Activated CD8-positive, alpha-beta memory T cell treated with anti-CD3 and anti-CD28 coated beads, Interleukin-2, amount 50 U/mL, for 48 hours (primary cell): ENCODE data around the gene TBC1D22A.
"Not testable (repeated sequence)": the region's sequence is repeated elsewhere in the genome, so short reads cannot be mapped to it uniquely, and the experiment has no call there.

ENCODE experiments used
- DNase-seq: peaks from one replicate; pipeline ENCODE4 v3.0.0-alpha.2; 2020

TBC1D22A gene

DNA sequence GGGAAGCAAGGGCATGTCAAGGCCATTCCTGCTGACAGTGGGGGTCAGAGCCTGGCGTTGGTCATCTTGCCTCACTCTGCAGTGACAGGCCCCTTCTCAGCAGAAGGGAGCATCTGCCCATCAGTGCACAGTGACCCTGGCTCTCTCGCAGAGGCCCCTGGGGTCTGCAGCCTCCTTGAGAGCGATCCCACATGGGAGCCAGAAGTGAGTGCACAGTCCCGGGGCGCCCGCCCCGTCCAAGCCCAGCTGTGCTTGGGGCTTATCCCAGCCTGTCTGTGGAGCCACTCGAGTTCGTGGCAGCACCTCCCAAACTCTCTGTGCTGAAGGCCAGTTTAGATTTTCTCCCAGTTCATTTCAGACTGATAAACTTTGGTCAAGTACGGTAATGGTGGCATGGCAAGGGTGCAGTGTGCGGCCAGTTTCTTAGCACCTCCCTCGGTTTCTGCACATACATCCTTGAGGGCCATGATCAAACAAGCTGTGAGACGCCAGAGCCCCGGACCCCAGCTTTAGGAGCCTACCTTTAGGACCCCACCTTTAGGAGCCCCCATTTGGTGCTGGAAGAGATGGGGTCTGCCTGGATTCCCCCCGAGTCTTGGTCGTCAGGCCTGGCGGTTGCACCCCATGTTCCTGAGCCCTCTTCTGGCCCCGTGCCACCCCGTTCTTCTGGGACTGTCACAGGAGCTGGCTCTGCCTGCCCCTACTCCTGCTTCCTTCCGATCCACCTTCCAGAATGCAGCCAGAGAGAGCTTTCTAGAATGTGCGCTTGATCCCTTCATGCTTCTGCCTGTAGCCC is 369.4 kb downstream of the TBC1D22A start:
- DNase-seq, result no peak

DNA sequence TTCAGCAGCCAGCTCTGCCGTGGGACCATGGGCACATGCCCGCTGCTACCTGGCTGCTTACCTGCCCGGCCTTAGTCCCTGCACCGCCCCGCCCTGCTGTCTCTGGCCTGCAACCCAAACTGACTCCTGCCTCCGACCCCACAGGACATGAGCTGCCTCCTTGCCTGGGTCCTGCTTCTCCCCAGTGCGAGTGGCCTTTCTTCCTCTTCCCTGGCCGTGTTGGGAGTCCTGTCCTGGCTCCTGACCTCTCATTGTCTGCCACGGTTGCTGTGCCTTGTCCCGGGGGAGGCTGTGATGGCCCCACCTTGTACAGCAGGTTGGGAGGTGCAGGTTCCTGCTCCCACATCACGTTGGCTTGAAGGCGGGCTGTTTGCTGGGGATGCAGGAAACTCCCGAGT is 370.0 kb downstream of the TBC1D22A start:
- no peak for DNase-seq

DNA sequence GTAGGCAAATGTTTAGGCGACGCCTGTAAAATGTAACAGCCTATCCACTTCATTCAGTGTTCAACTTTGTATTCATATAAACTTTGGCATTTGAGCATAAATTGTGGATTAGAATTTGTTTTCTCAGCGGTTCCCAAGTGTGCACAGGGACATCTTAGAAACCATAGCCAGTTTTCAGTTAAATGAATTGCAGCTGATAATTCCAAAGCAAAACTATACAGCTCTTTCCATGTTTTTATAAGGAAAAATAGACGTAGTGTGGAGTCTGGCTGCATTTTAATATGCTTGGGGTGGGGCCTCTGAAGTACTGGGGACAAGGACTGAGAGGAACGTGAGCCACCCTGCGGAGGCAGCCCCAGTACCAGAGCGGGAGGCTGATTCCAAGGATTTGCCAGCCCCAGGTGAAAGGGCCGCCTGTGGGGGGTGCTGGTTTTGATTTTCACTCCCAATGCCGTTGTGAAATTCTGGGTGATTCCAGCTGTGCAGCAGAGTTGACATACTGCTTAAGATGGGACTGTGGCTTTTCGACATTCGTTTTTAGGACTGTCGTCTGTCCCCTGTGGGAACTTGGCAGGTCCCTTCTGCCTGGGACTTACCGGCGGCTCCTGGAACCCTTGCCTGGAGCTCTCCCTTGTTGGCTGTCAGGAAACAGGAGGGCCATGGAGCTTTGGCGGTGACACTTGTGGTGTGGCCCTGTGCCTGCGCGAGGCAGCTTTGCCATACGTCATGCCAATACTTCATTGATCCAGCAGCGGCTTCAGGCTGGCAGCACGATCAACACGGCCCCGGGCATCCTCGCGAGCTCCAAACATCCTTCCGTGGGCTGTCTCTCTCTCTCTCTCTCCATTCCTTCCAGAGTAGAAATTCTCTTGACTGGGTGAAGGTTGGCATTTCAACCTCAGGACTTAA is 370.9 kb downstream of the TBC1D22A start:
- no peak for DNase-seq

DNA sequence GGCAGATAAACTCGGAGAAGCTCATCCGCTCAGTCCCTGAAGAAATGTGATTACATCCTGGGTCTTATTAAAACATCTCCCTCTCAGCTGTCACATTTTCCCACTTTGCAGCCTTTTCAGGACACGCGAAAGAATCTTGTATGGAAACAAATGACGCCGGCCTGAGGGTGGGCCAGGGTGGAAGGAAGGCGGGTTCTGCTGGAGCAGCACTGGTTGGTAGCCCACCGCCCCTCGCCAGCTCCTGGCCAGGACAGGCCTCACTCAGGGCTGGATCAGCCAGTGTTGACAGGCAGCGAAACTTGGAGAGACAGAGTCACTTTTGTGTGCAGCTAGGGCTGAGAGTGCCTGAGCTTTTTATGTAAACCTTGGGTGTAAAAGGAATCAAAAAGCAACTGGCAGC is 371.8 kb downstream of the TBC1D22A start:
- DNase-seq, result no peak

DNA sequence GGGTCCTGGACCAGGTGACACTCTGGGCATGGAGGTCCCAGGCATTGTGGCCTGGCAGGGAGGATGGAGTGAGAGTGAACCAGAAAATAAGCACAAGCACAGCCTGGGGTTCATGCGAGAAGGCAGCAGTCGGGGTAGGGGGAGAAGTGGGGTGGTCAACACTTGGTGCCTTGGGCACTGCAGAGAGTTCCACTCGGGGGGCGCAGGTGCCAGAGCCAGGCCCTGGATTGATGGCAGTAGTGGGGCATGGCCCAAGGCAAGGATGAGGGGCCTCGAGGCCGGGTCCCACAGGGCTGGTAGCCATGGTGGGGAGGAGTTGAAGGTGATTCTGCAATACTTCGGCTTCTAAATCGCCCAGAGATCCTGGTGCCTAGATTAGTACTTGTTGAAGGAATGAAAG is 372.9 kb downstream of the TBC1D22A start:
- no peak for DNase-seq

DNA sequence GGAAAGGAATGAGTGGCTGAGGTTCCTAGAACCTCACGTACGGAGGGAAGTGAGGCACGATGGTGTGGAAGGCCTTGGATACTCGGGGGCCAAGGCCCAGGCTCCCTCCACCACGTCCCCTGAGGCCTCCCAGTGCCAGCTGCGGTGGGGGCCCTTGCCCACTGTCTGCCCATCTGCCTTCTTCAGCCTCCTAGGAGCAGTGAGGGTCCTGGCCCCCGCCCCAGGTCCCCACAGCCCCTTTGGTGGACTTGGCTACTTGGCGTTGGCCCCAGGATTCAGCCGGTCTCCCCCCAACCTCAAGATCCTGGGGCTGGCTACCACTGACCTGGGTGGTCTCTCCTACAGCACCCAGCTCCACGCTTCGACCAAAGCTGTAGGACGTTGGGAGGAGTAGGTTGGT is 373.6 kb downstream of the TBC1D22A start:
- DNase-seq, result no peak

DNA sequence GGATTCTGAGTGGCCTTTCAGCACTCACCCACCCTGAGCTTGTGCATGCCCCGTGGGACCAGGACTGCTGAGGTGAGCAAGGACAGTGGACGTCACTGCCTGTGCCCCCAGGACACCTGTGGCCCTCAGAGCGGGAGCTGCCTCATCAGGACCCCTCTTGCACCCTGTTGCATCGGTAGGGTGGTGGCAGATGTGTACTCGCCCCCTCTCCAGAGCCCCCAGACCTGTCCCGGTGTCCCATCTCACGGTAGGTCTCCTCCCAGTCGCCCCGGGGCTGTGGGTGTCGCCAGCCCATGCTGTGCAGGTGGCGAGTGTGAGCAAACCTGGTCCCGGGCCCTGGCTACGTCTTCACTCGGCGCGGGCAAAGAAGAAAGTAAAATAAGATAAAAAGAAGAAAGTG is 374.2 kb downstream of the TBC1D22A start:
- DNase-seq, result no peak

DNA sequence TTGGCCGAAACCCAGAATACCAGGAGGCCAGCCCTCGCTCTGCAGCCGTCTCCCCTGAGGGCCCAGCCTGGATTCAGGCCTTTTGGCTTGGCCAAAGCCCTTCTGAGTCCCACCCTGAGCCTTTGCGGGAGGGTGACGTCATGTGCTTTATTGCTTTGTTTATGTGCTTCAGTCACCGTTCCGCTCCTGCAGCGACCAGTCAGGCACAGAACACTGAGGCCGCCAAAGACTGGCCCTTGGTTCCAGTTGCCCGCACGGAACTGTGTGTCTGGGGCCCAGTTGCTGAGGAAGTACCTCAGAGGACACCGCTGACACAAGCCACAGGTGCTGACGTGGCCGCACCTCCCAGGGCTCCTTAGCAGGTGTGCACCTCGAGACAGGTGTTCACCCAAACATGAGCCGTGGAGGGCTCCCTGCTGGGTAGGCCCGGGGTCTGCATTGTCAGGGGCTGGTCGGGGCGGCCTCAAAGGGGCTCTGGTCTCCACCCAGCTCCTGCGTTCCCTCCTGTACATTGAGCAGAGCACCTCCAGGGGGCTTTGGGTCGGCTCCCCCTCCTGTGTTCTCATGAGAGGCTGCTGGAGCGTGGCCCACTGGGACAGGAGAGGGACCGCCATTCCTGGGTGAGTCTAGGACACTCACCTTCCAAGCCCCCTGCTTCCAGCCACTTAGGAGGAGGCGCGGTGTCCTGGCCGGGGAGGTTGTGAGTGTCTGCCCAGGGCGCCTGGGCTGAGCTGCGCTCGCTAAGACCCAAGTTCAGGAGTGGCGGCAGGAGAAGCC is 376.8 kb downstream of the TBC1D22A start:
- DNase-seq, result no peak

DNA sequence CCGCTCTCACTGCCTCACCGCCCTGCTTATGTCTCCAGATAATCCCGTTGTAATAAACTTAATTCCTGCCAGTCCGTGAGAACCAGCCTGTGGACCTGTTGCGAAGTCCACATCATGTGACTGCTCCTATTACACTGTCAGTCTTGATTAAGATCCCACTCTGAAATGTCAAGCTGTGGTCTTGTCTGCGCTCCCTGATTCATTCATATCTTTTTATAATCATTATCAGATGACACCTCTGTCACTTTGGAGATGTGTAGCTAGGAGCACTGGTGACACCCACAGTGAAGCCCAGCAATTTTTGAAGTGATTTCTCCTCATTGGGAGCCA is 377.3 kb downstream of the TBC1D22A start:
- DNase-seq, result no peak

DNA sequence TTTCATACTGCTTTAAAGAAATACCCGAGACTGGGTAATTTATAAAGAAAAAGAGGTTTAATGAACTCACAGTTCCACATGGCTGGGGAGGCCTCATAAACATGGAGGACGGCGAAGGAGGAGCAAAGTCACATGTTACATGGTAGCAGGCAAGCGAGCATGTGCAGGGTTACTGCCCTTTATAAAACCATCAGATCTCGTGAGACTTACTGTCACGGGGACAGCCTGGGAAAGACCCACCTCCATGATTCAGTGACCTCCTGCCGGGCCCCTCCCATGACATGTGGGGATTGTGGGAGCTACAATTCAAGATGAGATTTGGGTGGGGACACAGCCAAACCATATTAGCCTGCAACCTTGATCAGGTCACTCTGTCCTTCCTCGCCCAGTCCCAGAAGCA is 378.5 kb downstream of the TBC1D22A start:
- not testable (repeated sequence) for DNase-seq

DNA sequence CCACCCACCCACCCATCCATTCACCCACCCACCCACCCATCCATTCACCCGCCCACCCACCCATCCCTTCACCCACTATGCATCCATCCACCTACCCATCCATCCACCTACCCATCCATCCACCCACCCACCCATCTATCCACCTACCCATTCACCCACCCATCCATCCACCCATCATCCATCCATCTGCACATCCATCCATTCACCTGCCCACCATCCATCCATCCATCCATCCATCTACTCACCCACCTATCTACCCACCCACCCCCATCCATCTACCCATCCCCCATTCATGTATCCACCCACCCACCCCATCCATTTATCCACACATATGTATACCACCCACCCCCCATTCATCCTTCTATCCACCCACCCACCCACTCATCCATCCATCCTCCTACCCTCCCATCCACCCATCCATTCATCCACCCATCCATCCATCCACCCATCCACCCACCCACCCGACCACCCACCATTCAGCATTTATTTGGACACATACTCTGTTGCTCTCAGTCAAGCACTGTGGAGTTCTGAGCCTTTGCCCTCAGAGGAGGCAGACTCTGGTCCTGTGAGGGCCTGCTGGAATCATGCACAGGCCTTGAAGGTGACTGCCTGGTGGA is 380.1 kb downstream of the TBC1D22A start:
- DNase-seq, result no peak

DNA sequence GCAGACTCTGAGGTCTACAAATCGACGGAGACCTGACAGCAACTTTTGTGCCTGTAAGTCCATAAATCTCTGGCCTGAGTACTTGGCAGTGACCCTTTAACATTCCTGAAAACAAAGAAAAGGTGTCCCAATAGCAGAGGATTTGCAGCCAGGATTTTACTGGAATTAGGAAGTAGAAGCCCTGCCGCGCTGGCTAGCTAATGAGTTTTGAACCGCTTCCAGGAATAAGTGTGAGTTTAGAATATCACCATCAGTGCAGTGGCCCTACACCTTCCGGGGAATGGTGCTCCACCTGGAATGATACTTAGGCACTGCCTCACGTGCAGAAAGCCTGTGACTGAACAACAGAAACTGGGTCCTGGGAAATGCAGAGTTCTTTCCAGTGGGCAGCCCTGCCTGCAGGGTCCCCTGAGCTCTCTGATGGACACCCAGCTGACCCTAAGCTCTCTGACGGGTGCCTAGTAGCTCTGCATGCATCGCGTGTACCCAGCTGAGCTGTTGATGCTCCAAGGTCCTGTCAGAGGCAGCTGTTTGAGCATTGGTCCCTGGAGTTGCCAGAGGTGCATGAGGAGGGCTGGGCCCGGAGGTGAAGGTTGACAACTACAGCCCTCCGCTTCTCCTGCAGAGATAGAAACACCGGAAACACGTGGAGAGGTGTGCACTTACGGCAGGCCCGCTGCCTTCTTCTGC is 380.9 kb downstream of the TBC1D22A start:
- DNase-seq, result no peak

DNA sequence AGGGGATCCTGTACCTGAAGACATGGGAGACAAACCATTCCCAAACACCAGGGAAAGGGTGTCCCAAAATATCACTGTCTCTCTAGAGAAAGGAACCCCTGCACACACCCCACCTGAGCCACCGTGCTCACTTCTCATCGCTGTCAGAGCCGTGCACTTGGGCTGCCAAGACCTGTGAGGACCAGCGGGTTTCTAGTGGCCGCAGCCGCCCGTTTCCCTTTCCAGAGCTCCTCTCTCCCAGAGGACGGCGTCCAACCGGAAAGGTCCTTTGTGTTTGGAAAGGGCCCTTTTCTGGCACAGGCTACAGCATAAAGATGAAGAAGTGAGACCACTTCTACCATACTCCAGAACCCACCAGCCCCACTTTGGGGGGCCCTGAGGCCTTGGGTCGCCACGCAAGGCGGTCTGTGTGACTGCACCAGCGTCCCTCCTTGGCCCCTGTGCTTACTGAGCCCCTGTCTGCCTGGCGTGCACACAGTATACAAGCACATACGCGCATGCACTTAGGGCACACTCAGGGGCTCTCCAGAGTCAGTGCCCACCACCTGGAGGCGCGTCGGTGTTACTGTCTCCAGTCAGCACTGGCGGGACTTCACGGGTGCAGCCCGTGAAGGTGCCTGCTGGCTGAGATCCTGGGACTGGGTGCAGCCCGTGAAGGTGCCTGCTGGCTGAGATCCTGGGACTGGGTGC is 381.8 kb downstream of the TBC1D22A start:
- DNase-seq, result no peak

DNA sequence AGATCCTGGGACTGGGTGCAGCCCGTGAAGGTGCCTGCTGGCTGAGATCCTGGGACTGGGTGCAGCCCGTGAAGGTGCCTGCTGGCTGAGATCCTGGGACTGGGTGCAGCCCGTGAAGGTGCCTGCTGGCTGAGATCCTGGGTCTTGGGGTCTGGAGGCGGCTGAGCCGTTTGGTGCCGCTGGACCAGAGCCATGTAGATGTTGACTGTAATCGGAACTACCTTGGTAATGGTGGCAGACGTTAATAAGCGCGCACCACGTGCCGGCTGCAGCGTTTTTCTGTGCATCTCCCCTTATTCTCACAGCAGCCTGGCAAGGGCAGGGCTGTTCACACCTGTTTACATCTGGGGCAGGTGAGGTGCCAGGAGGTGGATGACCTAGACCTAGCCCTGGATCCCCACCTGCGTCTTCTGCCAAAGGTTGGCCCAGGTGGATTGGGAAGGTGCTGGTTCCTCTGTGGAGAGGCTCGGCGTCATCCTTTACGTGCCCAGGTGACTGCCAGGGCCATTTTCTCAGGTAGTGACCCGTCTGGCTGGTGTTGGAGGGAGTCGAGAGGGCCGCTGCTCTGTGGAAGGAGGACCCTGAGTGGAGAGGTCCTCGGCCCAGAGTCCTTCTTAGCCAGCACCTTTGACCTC is 382.5 kb downstream of the TBC1D22A start:
- no peak for DNase-seq

DNA sequence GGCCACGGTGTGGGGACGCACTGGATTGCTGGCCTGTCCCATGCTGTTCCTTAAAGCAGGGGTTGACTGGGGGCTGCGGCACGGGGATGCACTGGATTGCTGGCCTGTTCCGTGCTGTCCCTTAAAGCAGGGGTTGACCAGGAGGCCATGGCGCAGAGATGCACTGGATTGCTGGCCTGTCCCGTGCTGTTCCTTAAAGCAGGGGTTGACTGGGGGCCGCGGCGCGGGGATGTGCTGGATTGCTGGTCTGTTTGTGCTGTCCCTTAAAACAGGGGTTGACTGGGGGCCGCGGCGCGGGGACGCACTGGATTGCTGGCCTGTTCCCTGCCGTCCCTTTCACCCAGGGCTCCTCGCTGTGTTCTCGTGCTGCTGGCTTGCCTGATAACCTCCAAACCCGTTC is 383.4 kb downstream of the TBC1D22A start:
- DNase-seq, result no peak

DNA sequence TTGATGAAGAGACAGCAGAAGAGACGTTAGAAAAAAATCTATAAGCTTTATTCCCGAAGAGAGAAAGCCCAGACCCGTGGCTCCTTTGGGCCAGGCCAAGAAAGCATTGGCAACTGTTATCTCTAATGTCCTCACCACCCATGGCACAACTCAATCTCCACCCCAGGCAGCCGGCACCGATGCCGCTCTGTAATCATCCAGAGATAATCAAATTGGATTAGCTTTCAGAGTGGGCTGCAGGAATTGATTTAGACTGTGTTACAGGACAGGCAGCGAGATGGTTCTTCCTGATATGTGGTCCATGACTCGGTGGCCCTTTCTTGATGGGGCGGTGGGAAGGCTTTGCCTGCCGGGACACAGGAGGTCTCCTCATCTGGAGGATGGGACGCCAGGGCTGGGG is 383.9 kb downstream of the TBC1D22A start:
- DNase-seq, result no peak

DNA sequence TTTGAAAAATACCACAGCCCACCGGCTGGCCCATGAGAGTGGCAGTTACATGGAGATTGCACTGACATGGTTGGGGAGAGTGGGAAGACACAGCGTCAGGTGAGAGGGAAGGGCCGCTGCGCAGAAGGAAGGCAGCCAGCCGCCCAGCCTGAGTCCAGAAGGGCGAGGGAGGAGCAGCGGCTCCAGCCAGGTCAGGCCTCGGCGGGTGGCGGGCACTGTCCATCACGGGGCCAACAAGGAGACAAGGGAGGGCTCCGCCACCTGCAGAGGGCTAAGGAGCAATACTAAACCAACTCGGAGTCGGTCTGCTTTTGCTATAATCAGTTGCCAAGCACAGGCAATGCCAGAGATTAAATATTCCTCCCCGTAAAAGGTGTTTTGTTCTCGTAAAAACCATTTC is 384.5 kb downstream of the TBC1D22A start:
- DNase-seq, result no peak

DNA sequence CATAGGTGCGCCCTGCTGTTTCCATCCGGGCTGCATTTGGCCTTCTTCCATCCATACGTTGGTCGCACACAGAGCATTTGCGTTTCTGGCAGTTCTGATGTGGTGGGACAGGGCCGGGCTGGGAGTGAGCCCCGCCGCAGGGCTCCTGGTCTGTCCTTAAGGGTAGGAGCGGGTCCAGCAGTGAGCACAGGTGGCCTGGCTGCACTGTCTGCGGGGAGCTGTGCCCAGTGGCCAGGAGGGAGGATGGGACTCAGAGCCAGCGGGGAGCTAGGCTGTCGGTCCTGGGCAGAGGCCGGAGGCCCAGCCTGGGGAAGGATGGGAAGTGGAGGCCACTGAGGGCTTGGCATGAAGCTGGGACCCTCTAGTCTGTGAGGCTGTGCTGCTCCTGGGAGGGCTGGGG is 385.1 kb downstream of the TBC1D22A start:
- DNase-seq, result no peak

DNA sequence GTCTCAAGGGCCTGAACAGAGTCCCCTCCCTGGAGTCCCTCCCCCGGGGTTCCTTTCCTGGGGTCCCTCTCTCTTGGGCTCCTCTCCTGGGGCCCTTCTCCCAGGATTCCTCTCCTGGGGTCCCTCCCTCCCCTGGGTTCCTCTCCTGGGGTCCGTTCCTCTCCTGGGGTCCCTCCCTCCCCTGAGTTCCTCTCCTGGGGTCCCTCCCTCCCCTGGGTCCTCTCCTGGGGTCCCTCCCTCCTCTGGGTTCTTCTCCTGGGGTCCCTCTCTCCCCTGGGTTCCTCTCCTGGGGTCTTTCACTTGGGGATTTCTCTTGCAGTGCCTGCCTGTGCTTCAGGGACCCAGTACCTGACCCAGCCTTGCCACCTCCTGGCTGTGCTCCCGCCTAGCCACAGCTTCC is 386.1 kb downstream of the TBC1D22A start:
- DNase-seq, result no peak

DNA sequence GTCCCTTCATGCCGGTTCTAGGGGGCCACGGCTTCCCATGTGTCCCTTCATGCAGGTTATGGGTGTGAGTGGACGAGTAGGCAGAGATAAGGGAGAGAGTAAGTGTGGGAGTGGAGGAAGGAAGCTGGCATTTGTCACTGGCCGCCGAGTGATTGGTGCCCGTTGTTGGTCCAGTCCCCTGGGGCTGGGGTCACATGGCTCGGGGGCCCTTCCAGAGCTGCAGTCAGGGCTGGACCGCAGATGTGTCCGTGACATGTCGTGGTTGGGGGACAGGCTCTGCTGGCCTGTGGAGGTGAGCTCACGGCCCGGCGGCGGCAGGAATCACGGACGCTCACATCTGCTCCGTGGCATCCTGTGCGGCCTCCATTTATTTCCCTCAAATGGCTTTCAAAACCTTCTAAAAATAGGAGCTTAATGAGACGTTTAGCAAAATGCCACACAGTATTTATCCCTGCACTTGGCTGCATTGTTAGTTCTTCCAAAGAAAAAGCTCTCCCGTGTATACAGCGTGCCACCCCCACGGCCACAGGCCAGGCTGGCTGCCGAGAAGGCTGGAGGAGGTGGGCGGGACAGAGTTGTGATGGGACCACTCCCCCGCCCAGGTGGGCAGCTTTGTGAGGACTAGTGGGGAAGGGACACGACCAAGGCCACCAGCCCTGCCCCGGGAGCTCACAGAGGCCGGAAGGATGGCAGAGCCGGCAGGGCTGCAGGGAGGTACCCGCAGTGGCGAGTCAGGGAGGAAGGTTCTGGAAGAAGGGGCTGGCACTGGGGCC is 386.7 kb downstream of the TBC1D22A start:
- no peak for DNase-seq

DNA sequence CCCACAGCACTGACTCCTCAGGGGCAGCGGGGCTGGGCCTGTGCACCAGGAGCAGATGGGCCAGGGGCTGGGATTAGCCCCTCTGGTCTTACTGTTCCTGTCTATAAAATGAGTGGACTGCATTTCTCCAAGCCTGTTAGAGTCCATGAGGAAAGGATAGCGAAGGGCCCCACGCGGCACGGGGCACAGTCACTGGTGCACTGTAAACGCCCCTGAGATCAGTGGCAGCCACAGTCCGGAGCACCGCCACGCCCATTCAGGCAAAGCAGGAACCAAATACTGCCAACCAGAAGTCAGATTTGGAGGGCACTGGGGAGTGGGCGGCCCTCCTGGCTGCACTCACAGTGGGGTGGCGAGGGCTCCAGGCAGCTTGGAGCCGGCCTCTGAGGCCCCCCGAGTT is 387.5 kb downstream of the TBC1D22A start:
- DNase-seq, result no peak
